GM18526 (cell line): ENCODE data around the gene MED31.

Experiments used
- POLR2A ChIP-seq: IDR thresholded peaks from 3 replicates; pipeline ENCODE4 v1.6.1; 2011; ENCODE audit not compliant: insufficient read length; ENCODE audit errors: extremely low read depth

MED31 gene

DNA sequence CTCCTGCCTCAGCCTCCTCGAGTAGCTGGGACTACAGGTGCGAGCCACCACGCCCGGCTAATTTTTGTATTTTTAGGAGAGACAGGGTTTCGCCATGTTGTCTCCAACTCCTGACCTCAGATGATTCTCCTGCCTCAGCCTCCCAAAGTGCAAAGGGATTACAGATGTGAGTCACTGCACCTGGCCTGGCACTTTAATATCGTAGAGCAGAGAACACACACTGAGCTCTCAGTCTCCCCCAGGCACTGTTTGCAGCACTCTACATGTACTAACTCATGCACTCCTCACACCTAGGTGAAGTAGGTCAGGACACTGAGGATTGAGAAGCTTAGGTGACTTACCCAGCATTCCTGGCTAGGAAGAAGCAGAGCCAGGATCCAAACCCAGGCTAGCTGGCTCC, 15.2 kb upstream of the MED31 start:
- TF ChIP-seq POLR2A = no peak

DNA sequence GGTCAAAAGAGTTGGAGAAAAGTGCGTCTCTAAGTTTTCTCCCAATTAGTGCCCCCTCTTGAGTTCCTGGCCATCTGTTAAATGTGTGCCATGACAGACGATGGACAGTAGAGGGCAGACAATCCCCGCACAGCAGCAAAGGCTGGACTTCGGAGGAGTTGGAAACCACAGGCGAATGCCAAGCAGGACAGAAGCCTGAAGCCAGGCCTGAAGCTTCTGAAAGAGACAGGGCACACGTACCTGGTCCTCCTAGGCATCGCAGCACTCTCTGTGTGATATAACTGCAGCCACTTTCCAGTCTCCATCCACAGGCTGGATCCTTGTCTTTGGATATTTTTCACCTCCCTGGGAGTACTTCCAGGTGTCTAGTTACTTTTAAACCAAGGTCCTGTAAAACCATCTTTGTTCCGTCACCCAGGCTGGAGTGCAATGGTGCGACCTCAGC, 14.7 kb upstream of the MED31 start:
- no peak for TF ChIP-seq POLR2A

DNA sequence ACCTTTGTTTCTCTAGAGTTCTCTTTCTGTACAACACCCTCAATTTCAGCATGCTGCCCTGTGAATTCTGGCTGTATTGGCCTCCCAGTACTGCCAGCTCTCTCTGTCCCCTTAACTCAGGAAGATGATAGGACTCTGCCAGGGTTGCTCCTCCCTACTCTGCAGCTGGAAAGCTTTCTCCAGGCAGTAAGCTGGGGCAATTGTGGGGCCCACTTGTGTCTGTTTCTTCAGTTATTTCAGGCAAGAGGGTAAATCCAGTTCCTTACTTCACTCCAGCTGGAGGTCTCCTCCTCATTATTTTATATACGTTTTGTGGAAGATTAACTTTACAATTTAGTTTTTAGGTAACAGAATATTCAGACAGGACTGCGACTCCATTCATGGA, 10.1 kb upstream of the MED31 start:
- TF ChIP-seq POLR2A = no peak

DNA sequence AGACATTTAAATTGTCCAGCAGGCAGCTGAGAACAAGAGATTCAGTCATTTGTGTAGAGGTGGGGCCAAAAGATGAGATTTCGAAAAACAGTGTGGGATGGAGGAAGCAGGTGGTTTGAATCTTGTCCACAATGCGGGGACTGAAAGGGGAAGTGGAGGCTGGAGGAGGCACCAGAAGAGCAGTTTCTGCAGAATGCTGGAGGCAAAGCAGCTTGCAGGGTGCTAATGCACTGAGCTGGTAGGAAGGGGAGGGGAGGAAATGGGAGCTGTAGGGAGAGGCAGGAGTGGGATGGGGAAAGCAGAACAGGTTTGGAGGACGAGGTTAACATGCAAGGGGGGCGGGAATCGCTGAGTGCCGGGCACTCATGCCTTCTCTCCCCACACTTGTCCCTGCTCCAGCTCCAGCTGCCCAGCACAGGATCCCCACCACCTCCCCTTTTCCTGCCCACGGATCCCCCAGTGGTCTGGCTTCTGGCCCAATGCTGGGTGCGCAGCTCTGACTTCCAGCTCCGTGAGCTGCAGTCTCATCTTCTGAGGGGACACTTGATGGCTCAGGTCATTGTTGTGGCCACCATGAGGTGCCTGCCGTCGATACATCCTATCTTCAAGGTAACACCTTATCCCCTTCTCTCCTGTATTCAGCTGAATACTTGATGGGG, 9.5 kb upstream of the MED31 start:
- TF ChIP-seq POLR2A = no peak

DNA sequence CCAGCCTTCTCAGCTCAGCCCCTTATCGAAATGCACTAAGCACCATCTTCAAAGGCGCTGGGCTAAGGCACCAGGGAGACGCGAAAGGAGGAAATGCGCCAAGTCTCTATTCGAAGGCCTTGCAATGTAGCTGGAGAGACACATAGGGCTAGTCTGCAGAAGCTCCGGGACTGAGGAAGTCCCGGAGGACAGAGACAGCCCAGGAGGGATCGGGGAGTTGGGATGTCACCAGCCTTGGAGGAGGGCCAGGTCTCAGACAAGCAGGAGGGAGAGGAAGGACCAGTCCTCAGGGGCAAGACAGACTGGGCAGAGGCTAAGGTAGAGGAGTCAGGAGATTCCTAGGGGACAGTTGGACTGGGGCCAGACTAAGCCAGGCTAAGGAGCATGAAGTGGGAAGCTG, 8.7 kb upstream of the MED31 start:
- TF ChIP-seq POLR2A = no peak

DNA sequence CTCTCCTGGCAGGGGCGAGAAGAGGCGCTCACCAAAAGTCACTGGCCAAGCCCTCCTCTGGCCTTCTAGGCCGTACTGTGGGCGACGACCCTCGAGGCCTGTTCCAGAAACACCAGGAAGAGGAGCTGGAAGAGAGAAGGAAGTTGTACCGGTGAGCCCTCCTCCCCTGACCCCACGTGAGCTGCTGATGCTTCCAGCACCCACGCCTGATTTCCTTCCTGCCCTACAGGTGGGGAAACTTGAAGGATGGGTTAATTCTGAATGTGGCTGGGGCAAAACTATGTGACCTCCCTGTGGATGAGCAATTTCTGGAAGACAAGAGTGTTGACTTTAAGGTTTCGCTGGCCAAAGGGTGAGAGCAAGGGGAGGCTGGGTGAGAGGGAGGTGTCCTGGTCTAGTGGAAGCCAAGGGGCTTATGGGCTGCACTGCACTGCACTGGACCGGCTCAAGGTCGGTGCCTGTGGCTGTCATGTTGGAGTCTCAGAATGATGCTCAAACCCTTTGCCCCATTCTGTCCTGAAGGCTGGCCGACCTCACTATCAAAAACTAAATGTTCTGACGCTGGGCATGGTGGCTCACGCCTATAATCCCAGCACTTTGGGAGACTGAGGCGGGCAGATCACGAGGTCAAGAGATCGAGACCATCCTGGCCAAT, 6.4 kb upstream of the MED31 start:
- TF ChIP-seq POLR2A = no peak

DNA sequence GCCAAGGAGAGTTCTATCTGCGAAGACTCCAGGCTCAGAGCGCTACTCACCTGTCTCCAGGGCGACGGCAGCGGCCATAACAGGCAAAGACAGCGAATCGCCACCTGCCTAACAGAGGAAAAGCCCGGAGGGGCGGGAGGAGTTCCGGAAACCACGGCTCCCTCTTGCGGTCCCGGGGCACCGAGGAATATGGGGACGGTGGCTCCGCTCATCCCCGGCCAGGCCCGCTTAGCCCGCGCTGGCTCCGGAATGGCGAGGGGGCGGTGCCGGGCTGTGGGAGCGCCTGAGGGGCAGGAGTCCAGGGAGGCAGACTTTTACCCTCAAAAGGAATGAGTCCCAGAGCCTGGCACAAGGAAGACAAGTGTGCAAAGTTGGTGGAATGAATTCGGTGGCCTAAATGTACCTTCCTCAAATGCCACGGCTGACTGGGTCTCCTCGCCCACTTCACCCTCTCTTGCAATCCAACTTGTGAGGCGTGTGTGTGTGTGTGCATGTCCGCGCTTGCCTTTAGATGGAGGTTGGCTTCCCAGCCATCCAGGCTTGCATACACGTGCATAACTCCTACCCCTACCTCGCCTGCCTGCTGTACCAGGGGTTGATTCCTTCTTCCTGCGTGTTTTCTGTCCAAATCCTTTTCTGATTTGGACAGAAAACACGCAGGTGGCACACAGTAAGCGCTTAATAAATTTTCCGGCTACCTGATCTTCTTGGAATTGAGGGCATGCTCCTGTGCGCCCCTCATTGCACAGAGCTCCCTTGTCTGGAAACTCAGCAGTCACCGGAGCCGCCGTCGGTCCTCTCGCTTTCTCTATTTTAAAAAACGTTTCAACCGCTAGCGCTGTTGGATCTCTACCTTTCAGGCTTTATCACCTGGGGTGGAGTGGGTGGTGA, 3.7 kb upstream of the MED31 start:
- no peak for TF ChIP-seq POLR2A

DNA sequence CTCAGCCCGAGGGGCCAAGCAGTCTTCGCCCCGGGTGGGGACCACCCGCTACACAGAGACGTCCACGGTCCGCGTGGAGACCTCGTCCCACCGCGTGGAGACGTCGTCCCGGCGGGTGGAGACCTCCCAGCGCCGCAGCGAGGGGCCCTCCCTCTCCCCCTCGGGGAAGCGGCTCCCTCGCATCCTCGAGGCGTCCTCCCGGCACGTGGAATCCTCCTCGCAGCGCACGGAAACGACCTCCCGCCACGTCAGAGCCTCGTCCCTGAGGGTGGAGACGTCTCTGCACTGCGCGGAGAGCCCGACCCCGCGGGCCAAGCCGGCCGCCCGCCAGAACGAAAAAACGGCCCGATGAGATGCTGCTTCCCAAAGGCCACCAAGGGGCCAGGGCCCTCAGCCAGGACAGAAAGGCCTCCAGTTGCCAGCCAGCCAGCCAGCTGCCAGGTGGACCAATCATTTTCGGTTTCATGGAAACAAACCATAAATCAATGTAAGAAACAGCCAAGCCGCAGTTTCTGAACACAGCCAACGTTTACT, 581 bp upstream of the MED31 start:
- TF ChIP-seq POLR2A = no peak

DNA sequence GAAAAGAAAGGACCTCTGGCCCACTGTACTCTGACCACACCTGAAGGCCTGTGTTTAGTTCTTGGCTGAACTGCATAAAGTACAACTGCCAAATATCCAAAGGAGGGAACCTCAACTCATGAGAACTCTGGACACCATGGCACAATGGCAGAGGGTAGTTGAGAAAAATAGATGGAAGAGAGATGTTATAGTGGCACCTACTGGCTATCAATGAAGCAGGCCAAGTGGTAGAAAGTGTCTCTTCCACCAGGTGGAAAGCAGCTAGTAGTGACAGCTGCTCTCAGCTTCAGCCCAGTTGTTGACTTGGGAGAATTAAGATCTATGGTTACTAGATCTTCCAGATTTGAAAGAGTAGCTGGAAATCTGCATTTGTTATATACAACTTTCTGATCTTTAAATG, 3.2 kb downstream of the MED31 start:
- no peak for TF ChIP-seq POLR2A

DNA sequence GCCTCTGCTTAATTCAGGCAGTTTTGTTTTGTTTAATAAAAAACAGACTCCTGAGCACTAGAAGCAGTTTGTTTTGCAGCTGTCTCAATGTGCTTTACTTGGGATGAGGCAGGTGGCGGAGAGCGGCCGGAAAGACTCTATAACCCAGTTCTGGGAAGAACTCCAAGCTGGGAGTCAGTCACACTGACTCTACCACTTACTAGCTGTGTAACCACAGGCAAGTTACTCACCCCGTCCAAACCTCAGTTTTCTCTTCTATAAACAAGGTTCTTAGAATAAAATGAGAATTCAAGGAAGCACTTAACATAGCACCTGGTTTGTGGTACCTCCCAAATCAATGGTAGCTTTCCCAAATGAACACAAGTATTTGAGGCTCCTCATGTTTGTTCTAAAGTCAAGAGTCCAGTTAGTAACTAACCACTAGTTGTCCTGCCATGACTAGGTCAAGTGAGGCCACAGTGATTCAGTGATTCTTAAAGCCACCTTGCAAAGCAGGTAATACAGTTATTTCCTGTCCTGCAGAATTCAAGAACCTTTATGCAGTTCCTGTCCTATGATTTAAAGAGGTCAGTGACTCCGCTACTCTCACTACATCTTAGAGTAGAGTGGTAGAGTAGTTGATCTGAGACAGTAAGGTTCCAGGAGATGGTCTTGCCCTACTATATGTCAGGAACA, 7.8 kb downstream of the MED31 start:
- no peak for TF ChIP-seq POLR2A

DNA sequence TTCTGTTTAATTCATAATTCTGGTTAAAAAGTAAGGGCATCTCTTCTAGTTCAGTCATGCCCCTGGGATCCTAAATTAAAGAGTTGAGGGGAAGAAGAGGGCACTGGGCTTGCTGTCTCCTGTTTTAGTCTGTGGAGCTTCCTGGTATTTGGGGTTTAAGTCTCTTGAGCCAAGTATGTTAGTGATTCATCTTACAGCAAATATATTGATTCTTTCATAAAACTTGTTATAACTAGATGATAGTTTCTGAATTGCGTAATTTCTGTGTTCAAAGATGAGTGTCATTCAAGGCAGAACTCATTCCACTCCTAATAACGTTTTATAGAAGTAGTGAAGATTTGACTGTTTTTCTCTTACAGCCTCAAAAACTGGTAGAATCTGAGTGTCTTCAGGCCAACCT, 8.8 kb downstream of the MED31 start:
- TF ChIP-seq POLR2A = no peak

DNA sequence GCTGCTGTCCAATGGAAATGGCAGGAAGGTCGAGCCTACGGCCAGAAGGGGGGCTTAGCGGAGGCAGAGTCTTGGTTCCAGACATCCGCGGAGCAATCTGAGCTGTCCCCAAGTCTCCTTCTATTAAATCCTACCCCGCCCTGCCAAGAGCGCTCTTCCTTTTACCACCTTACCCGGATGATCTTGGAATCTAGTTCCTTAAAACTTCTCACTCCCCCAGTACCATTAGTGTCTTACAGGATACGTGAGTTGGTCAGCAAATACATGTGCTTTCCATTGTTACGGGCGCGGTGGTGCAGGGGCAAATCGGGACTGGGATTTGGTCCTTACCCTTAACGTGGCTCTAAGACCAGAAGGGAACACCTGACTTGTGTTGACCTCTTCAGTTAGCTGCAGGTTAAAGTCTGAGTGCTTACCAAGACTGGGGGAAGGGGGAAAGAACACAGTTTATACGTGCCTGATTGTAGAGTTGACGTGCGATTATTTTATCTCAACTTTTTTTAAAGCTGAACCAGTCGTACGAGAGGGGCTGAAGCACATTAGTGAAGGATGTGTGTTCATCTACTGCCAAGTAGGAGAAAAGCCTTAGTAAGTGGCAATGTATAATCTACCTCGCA, 10.1 kb downstream of the MED31 start:
- no peak for TF ChIP-seq POLR2A

DNA sequence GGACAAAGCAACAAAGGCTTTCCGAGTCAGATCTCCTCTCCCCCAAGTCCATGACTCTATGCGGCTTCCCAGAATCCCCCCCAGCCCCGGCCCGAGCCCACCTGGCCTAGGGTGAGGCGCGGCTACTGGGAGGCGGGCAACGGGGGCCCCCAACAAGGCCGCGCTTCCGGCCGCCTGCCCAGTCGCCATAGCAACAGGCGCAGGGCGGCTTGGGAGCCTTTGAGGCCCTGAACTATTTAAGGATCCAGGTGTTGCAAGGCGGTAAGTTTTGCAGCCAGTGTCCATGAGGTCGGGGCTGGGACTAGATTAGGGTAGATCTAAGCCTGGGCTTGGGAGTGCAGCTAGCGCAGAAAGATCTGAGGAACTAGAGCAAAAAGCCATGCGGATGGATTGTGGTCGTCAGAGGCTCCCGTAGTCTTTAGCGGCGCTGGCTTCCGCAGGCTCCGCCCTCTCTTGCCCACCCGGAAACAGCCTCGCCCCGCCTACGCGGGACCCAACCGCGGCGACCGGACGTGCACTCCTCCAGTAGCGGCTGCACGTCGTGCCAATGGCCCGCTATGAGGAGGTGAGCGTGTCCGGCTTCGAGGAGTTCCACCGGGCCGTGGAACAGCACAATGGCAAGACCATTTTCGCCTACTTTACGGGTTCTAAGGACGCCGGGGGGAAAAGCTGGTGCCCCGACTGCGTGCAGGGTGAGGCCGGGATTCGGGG, 10.7 kb downstream of the MED31 start, which contains the start of the genes KIAA0753 and TXNDC17:
Gene KIAA0753 (minus strand): TSS at position 176 of the 711 bp plus-strand sequence. CDS start 5,608 bp downstream, outside the sequence.
Gene TXNDC17 (plus strand): TSS at position 525 of the 711 bp plus-strand sequence. CDS start 23 bp downstream, at position 548.
- TF ChIP-seq POLR2A = peak; percentile 98
